Neural cell (in vitro differentiated cells): Measurements from ENCODE around the gene TSPAN18. TPM values are rescaled to one million over a fixed set of nuclear protein-coding genes. Genes with fewer than 3 reads are reported as not detected.
A peak's percentile ranks its signal among the peaks of the same experiment; 100 is the strongest.

ENCODE experiments used
- H2AFZ ChIP-seq: fragments of 200-600, 300-800 bp; sonication (generic), shearing (Covaris generic); 2 replicates; pipeline ENCODE4 v1.6.0; 2014; ENCODE audit warnings: low read depth, mild to moderate bottlenecking, antibody characterized with exemption, low read length, moderate library complexity
- H3F3A ChIP-seq: fragments of 200-600 bp; shearing (Covaris generic); 2 replicates; pipeline ENCODE4 v1.6.1; 2016; ENCODE audit warnings: mild to moderate bottlenecking, moderate library complexity, mixed read lengths, antibody characterized with exemption, low read length; ENCODE audit not compliant: insufficient read depth, poor library complexity, severe bottlenecking
- H3K27ac ChIP-seq: fragments of 200-600, 300-800 bp; sonication (generic), shearing (Covaris generic); 2 replicates; pipeline ENCODE4 v1.5.1; 2014; ENCODE audit warnings: mild to moderate bottlenecking, low read length, moderate library complexity
- H3K27me3 ChIP-seq: fragments of 300-800, 200-600 bp; sonication (generic), shearing (Covaris generic); 2 replicates; pipeline ENCODE4 v1.6.0; 2014; ENCODE audit warnings: mild to moderate bottlenecking, low read depth, low read length, moderate library complexity; ENCODE audit not compliant: insufficient read depth
- H3K36me3 ChIP-seq: fragments of 300-800, 200-600 bp; sonication (generic), shearing (Covaris generic); 2 replicates; pipeline ENCODE4 v1.5.1; 2014; ENCODE audit warnings: mild to moderate bottlenecking, antibody characterized with exemption, low read length, moderate library complexity; ENCODE audit not compliant: insufficient read depth
- H3K4me2 ChIP-seq: fragments of 300-800, 200-600 bp; sonication (generic), shearing (Covaris generic); 2 replicates; pipeline ENCODE4 v1.6.0; 2014; ENCODE audit warnings: mild to moderate bottlenecking, low read length
- H3K4me3 ChIP-seq: fragments of 300-800, 200-600 bp; sonication (generic), shearing (Covaris generic); 2 replicates; pipeline ENCODE4 v1.5.1; 2014; ENCODE audit warnings: mild to moderate bottlenecking, low read length, moderate library complexity
- H3K79me2 ChIP-seq: fragments of 200-600 bp; shearing (Covaris generic); replicated peaks from 2 replicates; pipeline ENCODE4 v1.6.0; 2014; ENCODE audit warnings: mild to moderate bottlenecking, low read length, moderate library complexity; ENCODE audit not compliant: insufficient read depth
- H3K9ac ChIP-seq: fragments of 300-800, 200-600 bp; sonication (generic), shearing (Covaris generic); 2 replicates; pipeline ENCODE4 v1.6.1; 2016; ENCODE audit warnings: mild to moderate bottlenecking, low read length, mixed read lengths
- H3K9me2 ChIP-seq: fragments of 200-600 bp; shearing (Covaris generic); 2 replicates; pipeline ENCODE4 v1.6.1; 2016; ENCODE audit warnings: mild to moderate bottlenecking, low read length, mixed read lengths; ENCODE audit not compliant: insufficient read depth
- H3K9me3 ChIP-seq: fragments of 200-600, 300-800 bp; sonication (generic), shearing (Covaris generic); 2 replicates; pipeline ENCODE4 v1.6.1; 2016; ENCODE audit warnings: mild to moderate bottlenecking, mixed run types, low read length, moderate library complexity, mixed read lengths
- H4K20me1 ChIP-seq: fragments of 200-600 bp; shearing (Covaris generic); 2 replicates; pipeline ENCODE4 v1.6.1; 2016; ENCODE audit warnings: mild to moderate bottlenecking, mixed run types; ENCODE audit not compliant: insufficient read depth
- CTCF ChIP-seq: fragments of 450-650 bp; IDR thresholded peaks from 2 replicates; pipeline ENCODE4 v1.5.1; 2014; ENCODE audit warnings: antibody characterized with exemption, mild to moderate bottlenecking, moderate library complexity; ENCODE audit not compliant: poor library complexity, severe bottlenecking
- EP300 ChIP-seq: fragments of 450-650 bp; conservative IDR thresholded peaks from 2 replicates; pipeline ENCODE4 v1.6.1; 2014; ENCODE audit warnings: antibody characterized with exemption, mild to moderate bottlenecking, moderate library complexity; ENCODE audit not compliant: poor library complexity, severe bottlenecking
- MXI1 ChIP-seq: fragments of 450-650 bp; conservative IDR thresholded peaks from 2 replicates; pipeline ENCODE4 v1.6.1; 2014; ENCODE audit warnings: antibody characterized with exemption, mild to moderate bottlenecking; ENCODE audit not compliant: poor library complexity, severe bottlenecking
- POLR2AphosphoS5 ChIP-seq: IDR thresholded peaks from 2 replicates; pipeline ENCODE4 v1.6.1; 2012
- RAD21 ChIP-seq: fragments of 450-650 bp; conservative IDR thresholded peaks from 2 replicates; pipeline ENCODE4 v1.6.1; 2014; ENCODE audit warnings: antibody characterized with exemption, mild to moderate bottlenecking, moderate library complexity
- REST ChIP-seq: IDR thresholded peaks from 2 replicates; pipeline ENCODE4 v1.6.1; 2012; ENCODE audit warnings: borderline replicate concordance
- SMC3 ChIP-seq: fragments of 450-650 bp; conservative IDR thresholded peaks from 2 replicates; pipeline ENCODE4 v1.6.1; 2014; ENCODE audit warnings: antibody characterized with exemption, mild to moderate bottlenecking, moderate library complexity; ENCODE audit not compliant: poor library complexity
- TAF1 ChIP-seq: IDR thresholded peaks from 2 replicates; pipeline ENCODE4 v1.6.1; 2012; ENCODE audit warnings: low read depth
- polyA plus RNA-seq: library from polyadenylated mRNA; depleted of rRNA; stranded (reverse); fragments of >200 nt; gene quantifications from 2 replicates; pipeline ENCODE4 v1.2.3, GENCODE V29; 2014

The TSPAN18 gene
- polyA plus RNA-seq, 1 donor from 2014 or later: 8.4 TPM

- no peaks in the 10 kb centered on the region for H3K36me3 ChIP-seq
- H4K20me1 ChIP-seq: no peaks in the 10 kb centered on the region
Measured at GRCh38 chr11:44944853-44945235, 218.1 kb downstream of the TSPAN18 start.

GRCh38 chr11:44945666-44946065, 218.9 kb downstream of the TSPAN18 start:
- no peak for TF ChIP-seq SMC3
- no peak for TF ChIP-seq CTCF
- Histone ChIP-seq H3F3A (no peaks in the 10 kb centered on the region), H2AFZ (no peak overlapping the region), H3K4me3 (no peak overlapping the region), H3K36me3 (no peaks in the 10 kb centered on the region), H3K9ac (peak overlapping the region; percentile 29), H3K27ac (peak overlapping the region; percentile 34), H4K20me1 (no peaks in the 10 kb centered on the region), H3K9me2 (no peaks in the 10 kb centered on the region), H3K79me2 (peaks cover 69% of the 10 kb centered on the region), H3K27me3 (no peaks in the 10 kb centered on the region), H3K4me2 (no peak overlapping the region), H3K9me3 (no peaks in the 10 kb centered on the region)

More at GRCh38 chr11:44944853-44945235, 218.1 kb downstream of the TSPAN18 start:
- Histone ChIP-seq H3K27me3 (no peaks in the 10 kb centered on the region), H3K9ac (peak overlapping the region; percentile 29), H2AFZ (no peak overlapping the region), H3K27ac (peak overlapping the region; percentile 28), H3K79me2 (peaks cover 70% of the 10 kb centered on the region), H3F3A (no peaks in the 10 kb centered on the region), H3K4me3 (no peak overlapping the region), H3K4me2 (no peak overlapping the region), H3K9me2 (no peaks in the 10 kb centered on the region), H3K9me3 (no peaks in the 10 kb centered on the region)
- TF ChIP-seq CTCF (no peak), REST (peak; percentile 27)

- Histone ChIP-seq H3K36me3 (no peaks in the 10 kb centered on the region), H4K20me1 (no peaks in the 10 kb centered on the region), H3K27me3 (no peaks in the 10 kb centered on the region), H3K27ac (peak overlapping the region; percentile 34), H3K9me2 (no peaks in the 10 kb centered on the region), H3K79me2 (peaks cover 69% of the 10 kb centered on the region), H3K4me3 (peak overlapping the region; percentile 18), H3F3A (no peaks in the 10 kb centered on the region), H3K9ac (peak overlapping the region; percentile 29), H3K9me3 (no peaks in the 10 kb centered on the region), H3K4me2 (no peak overlapping the region), H2AFZ (no peak overlapping the region)
- TF ChIP-seq POLR2AphosphoS5 (no peak), EP300 (no peak), REST (no peak), MXI1 (no peak), TAF1 (no peak), RAD21 (no peak), SMC3 (no peak), CTCF (no peak)
Measured at GRCh38 chr11:44946263-44946662, 219.5 kb downstream of the TSPAN18 start.
